Suprapubic skin (tissue), 4 donors: ENCODE data around the gene UXS1. TPM values are rescaled to one million over a fixed set of nuclear protein-coding genes. Genes with fewer than 3 reads are reported as not detected.
A peak's percentile ranks its signal among the peaks of the same experiment; 100 is the strongest.

Source experiments
- DNase-seq, 2 donors: peaks; one replicate each; pipeline ENCODE4 v3.0.0-alpha.2; 2019; ENCODE audit warnings: low spot score in 2 of 2
- H3K27ac ChIP-seq: fragments of 200-600 bp; sonication (generic); one replicate; pipeline ENCODE4 v1.5.1; 2019
- H3K27me3 ChIP-seq: fragments of 200-600 bp; sonication (generic); one replicate; pipeline ENCODE4 v1.5.1; 2019
- H3K36me3 ChIP-seq: fragments of 200-600 bp; sonication (generic); one replicate; pipeline ENCODE4 v1.5.1; 2019
- H3K4me1 ChIP-seq: fragments of 200-600 bp; sonication (generic); one replicate; pipeline ENCODE4 v1.5.1; 2019
- H3K4me3 ChIP-seq: fragments of 200-600 bp; sonication (generic); one replicate; pipeline ENCODE4 v1.5.1; 2019; ENCODE audit warnings: mild to moderate bottlenecking
- H3K9me3 ChIP-seq: fragments of 200-600 bp; sonication (generic); one replicate; pipeline ENCODE4 v1.5.1; 2019
- EP300 ChIP-seq: sonication (generic); formaldehyde crosslinking; IDR thresholded peaks from one replicate; pipeline ENCODE4 v1.6.1; 2017; ENCODE audit warnings: antibody characterized with exemption
- POLR2A ChIP-seq, 2 donors: fragments of 450-650 bp; IDR thresholded peaks; one replicate each; pipeline ENCODE4 v1.6.1; 2017; ENCODE audit warnings: antibody characterized with exemption in 2 of 2, mild to moderate bottlenecking in 2 of 2, moderate library complexity in 2 of 2
- POLR2AphosphoS5 ChIP-seq, 3 donors: sonication (generic); formaldehyde crosslinking; IDR thresholded peaks; one replicate each; pipeline ENCODE4 v1.6.1; 2017; ENCODE audit warnings: antibody characterized with exemption in 3 of 3
- WGBS: methylation state at CpG from one replicate; pipeline ENCODE4 v1.1.5; 2018; 5-methylcytosine and 5-hydroxymethylcytosine counted together
- total RNA-seq, 4 donors: library from RNA; depleted of rRNA; stranded (reverse); fragments of >200 nt; gene quantifications; one replicate each; pipeline ENCODE4 v1.1.0, GENCODE V29; 2016
- TF ChIP-seq, protein P1 (sequence below), 2 donors: fragments of 200-600 bp in 1 of 2; fragments of 450-650 bp in 1 of 2; sonication (generic) in 1 of 2; IDR thresholded peaks; one replicate each; pipeline ENCODE4 v1.5.1; 2016 to 2019; ENCODE audit warnings: antibody characterized with exemption in 2 of 2, mild to moderate bottlenecking in 1 of 2, moderate library complexity in 1 of 2

The UXS1 gene
- total RNA-seq, 4 donors from 2014 or later = 24.6 to 73.3 (median 58.7) TPM

DNA sequence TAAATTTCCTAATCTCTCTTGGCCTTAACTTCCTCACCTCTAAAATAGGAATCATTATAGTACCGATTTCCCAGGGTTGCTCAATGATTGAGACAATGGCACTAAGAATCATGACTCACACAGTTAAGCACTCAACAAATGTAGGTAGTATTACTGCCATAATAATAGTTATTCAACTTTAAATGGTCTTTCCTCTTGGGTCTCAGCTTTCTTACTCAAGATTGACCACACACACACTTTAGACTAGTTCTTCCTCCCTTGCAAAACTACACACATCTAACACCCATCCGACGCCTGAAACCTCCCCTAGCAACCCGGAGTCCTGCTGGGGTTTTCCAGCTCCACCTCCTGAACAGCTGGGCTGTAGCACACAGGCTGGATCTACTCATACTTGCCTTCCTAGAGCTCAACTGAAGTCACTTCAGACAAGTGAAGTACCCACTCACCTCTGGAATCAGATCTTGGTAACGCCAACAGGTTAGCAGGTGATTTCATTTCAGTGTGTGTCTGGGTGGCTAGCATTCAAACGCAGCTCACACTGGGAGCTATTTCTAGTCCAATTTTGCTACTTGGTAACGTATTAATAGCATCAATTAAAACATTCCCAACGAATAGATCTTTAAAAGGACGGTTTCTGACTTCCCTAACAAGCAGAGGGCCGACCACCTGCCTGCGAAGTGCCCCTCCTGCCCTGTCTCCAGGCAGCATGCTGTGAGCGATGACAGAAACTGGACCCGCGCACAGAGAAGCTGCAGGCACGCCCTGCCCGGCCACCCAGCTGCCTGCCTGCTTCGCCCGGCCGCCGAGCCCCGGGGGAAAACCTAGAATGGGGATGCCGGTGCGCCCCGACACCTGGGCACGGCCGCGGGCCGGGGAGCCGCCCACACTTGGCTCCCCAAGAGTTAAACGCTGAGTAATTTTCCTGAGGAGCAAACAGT, 1.1 kb downstream of the UXS1 start:
- peak in 1 of 2 donors; percentile 76 for DNase-seq
- Histone ChIP-seq H3K27me3 (no peaks in the 10 kb centered on the region), H3K27ac (peak overlapping the region; percentile 55), H3K9me3 (no peaks in the 10 kb centered on the region), H3K4me3 (peak overlapping the region; percentile 67), H3K36me3 (no peaks in the 10 kb centered on the region), H3K4me1 (peaks cover 34% of the 10 kb centered on the region)
- under 1% methylated on average over 21 of the region's 30 CpGs for WGBS
- TF ChIP-seq, protein P1, sequence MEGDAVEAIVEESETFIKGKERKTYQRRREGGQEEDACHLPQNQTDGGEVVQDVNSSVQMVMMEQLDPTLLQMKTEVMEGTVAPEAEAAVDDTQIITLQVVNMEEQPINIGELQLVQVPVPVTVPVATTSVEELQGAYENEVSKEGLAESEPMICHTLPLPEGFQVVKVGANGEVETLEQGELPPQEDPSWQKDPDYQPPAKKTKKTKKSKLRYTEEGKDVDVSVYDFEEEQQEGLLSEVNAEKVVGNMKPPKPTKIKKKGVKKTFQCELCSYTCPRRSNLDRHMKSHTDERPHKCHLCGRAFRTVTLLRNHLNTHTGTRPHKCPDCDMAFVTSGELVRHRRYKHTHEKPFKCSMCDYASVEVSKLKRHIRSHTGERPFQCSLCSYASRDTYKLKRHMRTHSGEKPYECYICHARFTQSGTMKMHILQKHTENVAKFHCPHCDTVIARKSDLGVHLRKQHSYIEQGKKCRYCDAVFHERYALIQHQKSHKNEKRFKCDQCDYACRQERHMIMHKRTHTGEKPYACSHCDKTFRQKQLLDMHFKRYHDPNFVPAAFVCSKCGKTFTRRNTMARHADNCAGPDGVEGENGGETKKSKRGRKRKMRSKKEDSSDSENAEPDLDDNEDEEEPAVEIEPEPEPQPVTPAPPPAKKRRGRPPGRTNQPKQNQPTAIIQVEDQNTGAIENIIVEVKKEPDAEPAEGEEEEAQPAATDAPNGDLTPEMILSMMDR (IDR thresholded peaks at IDR 0.05) = no peak

DNA sequence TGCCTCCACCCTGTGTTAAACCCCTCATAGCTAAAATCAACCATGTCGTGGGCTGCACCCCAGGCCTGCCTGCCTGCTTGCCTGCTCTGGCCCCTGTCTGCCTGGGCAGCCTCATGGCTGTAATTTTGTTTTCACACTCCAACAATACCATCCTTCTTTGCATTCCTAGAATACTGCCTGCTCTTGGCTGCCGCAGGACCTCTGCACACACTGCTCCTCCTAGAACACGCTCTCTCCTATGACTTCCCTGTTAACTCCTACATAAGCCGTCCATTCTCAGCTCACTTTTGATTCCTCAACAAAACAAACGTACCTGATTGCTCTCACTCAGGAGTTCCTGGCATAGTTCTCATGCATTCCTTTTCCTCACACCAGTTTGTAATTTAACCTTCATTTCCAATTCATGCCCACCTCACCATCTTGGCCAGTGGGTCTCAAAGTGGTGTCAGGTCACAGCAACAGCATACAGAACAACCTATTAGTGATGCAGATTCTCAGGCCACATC, 2.5 kb downstream of the UXS1 start:
- no peak for TF ChIP-seq POLR2A (IDR thresholded peaks at IDR 0.05)
- TF ChIP-seq, protein P1 (IDR thresholded peaks at IDR 0.05) = no peak
- TF ChIP-seq POLR2AphosphoS5 (IDR thresholded peaks at IDR 0.05) = no peak
- no peak for TF ChIP-seq EP300
- no peaks in the 10 kb centered on the region for H3K27me3 ChIP-seq

DNA sequence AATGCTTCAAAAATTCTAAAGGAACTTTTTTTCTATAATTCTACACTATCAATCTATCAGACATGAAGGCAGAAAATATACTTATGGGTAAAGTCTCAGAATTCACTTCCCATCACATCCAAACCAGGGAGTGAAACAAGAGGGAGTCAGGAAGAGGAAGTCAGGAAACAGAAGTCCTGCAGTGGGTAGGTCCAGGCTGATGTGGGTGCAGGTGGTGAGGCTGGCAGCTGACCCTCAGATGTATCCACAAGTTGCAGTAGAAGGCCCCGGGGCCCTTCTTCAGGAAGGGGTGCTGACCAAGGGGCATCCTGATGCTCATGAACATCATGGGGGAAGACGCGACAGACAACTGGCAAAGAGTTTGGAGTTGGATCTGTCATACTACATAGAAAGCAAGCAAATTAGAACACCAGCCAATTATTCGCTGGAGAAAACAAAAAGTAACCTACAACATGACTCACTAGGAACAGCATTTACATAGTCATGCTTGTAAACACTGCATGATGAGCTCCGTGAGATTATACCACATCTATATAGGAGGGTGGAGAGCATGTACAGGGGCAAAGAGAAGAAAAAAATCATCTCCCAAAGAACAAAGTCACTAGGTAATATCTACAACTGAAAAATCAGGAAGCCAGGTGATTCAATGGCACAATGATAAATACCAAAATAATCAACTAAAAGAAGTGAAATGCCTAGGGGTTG, 4.2 kb downstream of the UXS1 start:
- no peak for TF ChIP-seq POLR2A (IDR thresholded peaks at IDR 0.05)
- no peak for TF ChIP-seq POLR2AphosphoS5 (IDR thresholded peaks at IDR 0.05)
- TF ChIP-seq, protein P1 (IDR thresholded peaks at IDR 0.05) = no peak
- no peak for TF ChIP-seq EP300
- H3K4me1 ChIP-seq = peaks cover 30% of the 10 kb centered on the region
- no peaks in the 10 kb centered on the region for H3K36me3 ChIP-seq
- no peak overlapping the region for H3K27ac ChIP-seq
- no peak overlapping the region for H3K4me3 ChIP-seq
- WGBS = 58% methylated on average over 5 of the region's 5 CpGs
- DNase-seq = no peak
- H3K9me3 ChIP-seq = no peaks in the 10 kb centered on the region
- H3K27me3 ChIP-seq = no peaks in the 10 kb centered on the region

More for the DNA sequence above, 2.5 kb downstream of the UXS1 start:
- no peak overlapping the region for H3K4me3 ChIP-seq
- no peak overlapping the region for H3K27ac ChIP-seq
- 81% methylated on average over 5 of the region's 5 CpGs for WGBS
- H3K36me3 ChIP-seq = no peaks in the 10 kb centered on the region
- no peak for DNase-seq
- no peaks in the 10 kb centered on the region for H3K9me3 ChIP-seq
- H3K4me1 ChIP-seq = peaks cover 34% of the 10 kb centered on the region

DNA sequence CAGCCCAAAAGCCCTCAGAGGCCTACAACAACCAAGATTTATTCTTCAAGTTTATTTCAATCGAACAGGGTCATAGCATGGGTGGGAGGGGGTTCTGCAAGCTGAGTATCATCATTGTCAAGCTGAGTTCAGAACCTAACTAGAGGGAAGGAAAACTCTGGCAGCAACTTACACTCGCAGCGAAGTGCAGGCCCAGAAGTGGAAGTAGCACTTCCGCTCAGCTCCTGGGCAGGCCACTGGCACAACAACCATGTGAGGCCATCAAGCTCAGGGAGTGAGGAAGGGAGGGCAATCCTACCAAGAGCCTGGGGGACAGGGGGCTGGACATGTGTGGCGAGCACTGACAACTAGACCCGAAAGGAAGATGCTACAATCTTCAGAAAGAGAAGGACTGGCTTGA, 4.8 kb downstream of the UXS1 start:
- no peaks in the 10 kb centered on the region for H3K36me3 ChIP-seq
- no peak overlapping the region for H3K4me3 ChIP-seq
- no peak overlapping the region for H3K27ac ChIP-seq
- H3K27me3 ChIP-seq = no peaks in the 10 kb centered on the region
- 80% methylated on average over 6 of the region's 6 CpGs for WGBS
- TF ChIP-seq, protein P1 (IDR thresholded peaks at IDR 0.05) = no peak
- TF ChIP-seq POLR2AphosphoS5 (IDR thresholded peaks at IDR 0.05) = no peak
- no peak for TF ChIP-seq EP300
- no peak for TF ChIP-seq POLR2A (IDR thresholded peaks at IDR 0.05)
- no peaks in the 10 kb centered on the region for H3K9me3 ChIP-seq
- DNase-seq = no peak
- peaks cover 27% of the 10 kb centered on the region for H3K4me1 ChIP-seq
